ENCODE results near the gene PPP1R2.

DNA sequence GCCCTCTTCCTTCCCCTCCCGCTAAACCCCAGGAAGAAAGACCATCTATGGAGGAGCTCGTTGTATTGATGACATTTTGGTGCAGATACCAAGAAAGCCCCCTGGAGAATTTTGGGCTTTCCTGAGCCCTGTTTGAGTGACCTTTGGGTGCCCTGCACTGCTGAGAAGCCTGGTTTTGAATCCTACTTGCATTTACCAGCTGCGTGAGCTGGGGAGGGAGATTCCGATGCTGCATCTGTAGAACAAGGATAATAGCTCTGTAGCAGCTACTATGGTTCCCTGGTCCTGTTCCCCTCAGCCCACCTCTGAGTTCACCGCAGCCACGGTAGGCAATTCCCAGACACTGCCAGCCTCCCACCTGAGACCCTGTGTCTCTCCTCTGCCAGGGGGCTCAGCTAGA is 35.4 kb upstream of the PPP1R2 start:
- TF ChIP-seq, protein P1, sequence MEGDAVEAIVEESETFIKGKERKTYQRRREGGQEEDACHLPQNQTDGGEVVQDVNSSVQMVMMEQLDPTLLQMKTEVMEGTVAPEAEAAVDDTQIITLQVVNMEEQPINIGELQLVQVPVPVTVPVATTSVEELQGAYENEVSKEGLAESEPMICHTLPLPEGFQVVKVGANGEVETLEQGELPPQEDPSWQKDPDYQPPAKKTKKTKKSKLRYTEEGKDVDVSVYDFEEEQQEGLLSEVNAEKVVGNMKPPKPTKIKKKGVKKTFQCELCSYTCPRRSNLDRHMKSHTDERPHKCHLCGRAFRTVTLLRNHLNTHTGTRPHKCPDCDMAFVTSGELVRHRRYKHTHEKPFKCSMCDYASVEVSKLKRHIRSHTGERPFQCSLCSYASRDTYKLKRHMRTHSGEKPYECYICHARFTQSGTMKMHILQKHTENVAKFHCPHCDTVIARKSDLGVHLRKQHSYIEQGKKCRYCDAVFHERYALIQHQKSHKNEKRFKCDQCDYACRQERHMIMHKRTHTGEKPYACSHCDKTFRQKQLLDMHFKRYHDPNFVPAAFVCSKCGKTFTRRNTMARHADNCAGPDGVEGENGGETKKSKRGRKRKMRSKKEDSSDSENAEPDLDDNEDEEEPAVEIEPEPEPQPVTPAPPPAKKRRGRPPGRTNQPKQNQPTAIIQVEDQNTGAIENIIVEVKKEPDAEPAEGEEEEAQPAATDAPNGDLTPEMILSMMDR (IDR thresholded peaks at IDR 0.05 in 2 of 3, conservative IDR thresholded peaks at IDR 0.05 in 1 of 3; ENCODE audit: borderline replicate concordance in 1 of 3, insufficient read depth in 1 of 3, low read depth in 2 of 3, low read length in 2 of 3): no peak
- TF ChIP-seq EZH2phosphoT487 (IDR thresholded peaks at IDR 0.05; ENCODE audit: borderline replicate concordance) (no peak), POLR2A (IDR thresholded peaks at IDR 0.05; ENCODE audit: borderline replicate concordance, extremely low read depth, insufficient read depth, insufficient read length) (no peak), EZH2 (IDR thresholded peaks at IDR 0.05) (no peak), SIN3A (IDR thresholded peaks at IDR 0.05; ENCODE audit: low read depth) (no peak)
- TF ChIP-seq, protein P2, sequence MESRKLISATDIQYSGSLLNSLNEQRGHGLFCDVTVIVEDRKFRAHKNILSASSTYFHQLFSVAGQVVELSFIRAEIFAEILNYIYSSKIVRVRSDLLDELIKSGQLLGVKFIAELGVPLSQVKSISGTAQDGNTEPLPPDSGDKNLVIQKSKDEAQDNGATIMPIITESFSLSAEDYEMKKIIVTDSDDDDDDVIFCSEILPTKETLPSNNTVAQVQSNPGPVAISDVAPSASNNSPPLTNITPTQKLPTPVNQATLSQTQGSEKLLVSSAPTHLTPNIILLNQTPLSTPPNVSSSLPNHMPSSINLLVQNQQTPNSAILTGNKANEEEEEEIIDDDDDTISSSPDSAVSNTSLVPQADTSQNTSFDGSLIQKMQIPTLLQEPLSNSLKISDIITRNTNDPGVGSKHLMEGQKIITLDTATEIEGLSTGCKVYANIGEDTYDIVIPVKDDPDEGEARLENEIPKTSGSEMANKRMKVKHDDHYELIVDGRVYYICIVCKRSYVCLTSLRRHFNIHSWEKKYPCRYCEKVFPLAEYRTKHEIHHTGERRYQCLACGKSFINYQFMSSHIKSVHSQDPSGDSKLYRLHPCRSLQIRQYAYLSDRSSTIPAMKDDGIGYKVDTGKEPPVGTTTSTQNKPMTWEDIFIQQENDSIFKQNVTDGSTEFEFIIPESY (IDR thresholded peaks at IDR 0.05; ENCODE audit: extremely low read depth, insufficient replicate concordance, low read length): no peak
- TF ChIP-seq, protein P3, sequence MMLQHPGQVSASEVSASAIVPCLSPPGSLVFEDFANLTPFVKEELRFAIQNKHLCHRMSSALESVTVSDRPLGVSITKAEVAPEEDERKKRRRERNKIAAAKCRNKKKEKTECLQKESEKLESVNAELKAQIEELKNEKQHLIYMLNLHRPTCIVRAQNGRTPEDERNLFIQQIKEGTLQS (IDR thresholded peaks at IDR 0.05): no peak

All from HCT116 (cell line).